K562 (cell line): ENCODE data around the gene LRRC74B. TPM values are rescaled to one million over a fixed set of nuclear protein-coding genes. Genes with fewer than 3 reads are reported as not detected.
A peak's percentile ranks its signal among the peaks of the same experiment; 100 is the strongest.

ENCODE experiments used
- CREM ChIP-seq: IDR thresholded peaks from 2 replicates; pipeline ENCODE4 v1.6.1; 2014; ENCODE audit warnings: antibody characterized with exemption, low read depth
- DACH1 ChIP-seq: fragments of 450-650 bp; IDR thresholded peaks from 2 replicates; pipeline ENCODE4 v1.6.1; 2018; ENCODE audit not compliant: partially characterized antibody
- FOS ChIP-seq: IDR thresholded peaks from 3 replicates; pipeline ENCODE4 v1.6.1; 2011; ENCODE audit not compliant: insufficient read length; ENCODE audit errors: extremely low read depth
- HSF4 ChIP-seq: fragments of 250-450 bp; sonication (Bioruptor Pico); IDR thresholded peaks from 2 replicates; pipeline ENCODE4 v2.1.2; 2022; ENCODE audit warnings: mild to moderate bottlenecking, moderate library complexity, borderline replicate concordance
- KLF13 ChIP-seq: fragments of 450-650 bp; IDR thresholded peaks from 2 replicates; pipeline ENCODE4 v1.6.1; 2016; ENCODE audit warnings: missing genetic modification characterization, low read depth, mild to moderate bottlenecking, missing compliant biosample characterization, moderate library complexity, borderline replicate concordance
- NR2F6 ChIP-seq: fragments of 450-650 bp; formaldehyde crosslinking; IDR thresholded peaks from 2 replicates; pipeline ENCODE4 v1.4.0; 2020; ENCODE audit warnings: mild to moderate bottlenecking
- NR4A1 ChIP-seq, 2 experiments: fragments of 250-450 bp in 1 of 2; fragments of 450-650 bp in 1 of 2; sonication (Bioruptor Pico) in 1 of 2; IDR thresholded peaks; 2 replicates each; pipeline versions ENCODE4 v1.4.0 to v1.6.1; 2016 to 2020; ENCODE audit warnings: mild to moderate bottlenecking in 2 of 2, missing compliant biosample characterization in 1 of 2, missing genetic modification characterization in 1 of 2, moderate library complexity in 1 of 2
- PHTF2 ChIP-seq: fragments of 250-450 bp; sonication (Bioruptor Pico); IDR thresholded peaks from 2 replicates; pipeline ENCODE4 v1.5.0; 2021; ENCODE audit warnings: mild to moderate bottlenecking
- PRDM10 ChIP-seq: fragments of 450-650 bp; IDR thresholded peaks from 2 replicates; pipeline ENCODE4 v1.6.1; 2018; ENCODE audit not compliant: partially characterized antibody
- PRMT5 ChIP-seq: sonication (generic); formaldehyde crosslinking; IDR thresholded peaks from 2 replicates; pipeline ENCODE4 v1.5.0; 2020; ENCODE audit warnings: missing genetic modification reagents
- SMARCA5 ChIP-seq: fragments of 450-650 bp; IDR thresholded peaks from 2 replicates; pipeline ENCODE4 v1.6.1; 2016
- ZNF140 ChIP-seq: fragments of 250-450 bp; sonication (Bioruptor Pico); IDR thresholded peaks from 2 replicates; pipeline ENCODE4 v1.8.0; 2021; ENCODE audit warnings: moderate library complexity, mild to moderate bottlenecking, inconsistent platforms
- ZNF277 ChIP-seq: fragments of 250-450 bp; sonication (Bioruptor Pico); IDR thresholded peaks from 2 replicates; pipeline ENCODE4 v1.8.0; 2022; ENCODE audit warnings: inconsistent platforms, mild to moderate bottlenecking, moderate library complexity, borderline replicate concordance
- polyA plus RNA-seq, 8 experiments: library from polyadenylated mRNA; depleted of rRNA in 4 of 8; stranded (reverse) in 5 of 8; unstranded in 3 of 8; fragments of >200 nt; fragmentation: Nextera tagmentation in 2 of 8; fragmentation: Illumina TruSeq in 1 of 8; extraction: Ambion mirVana in 2 of 8; extraction: Trizol in 1 of 8; gene quantifications; 2 replicates each; pipeline versions ENCODE4 v1.2.1 to v1.2.3, GENCODE V29; 2011 to 2014; ENCODE audit warnings: inconsistent platforms in 1 of 8, missing spikeins in 1 of 8
- total RNA-seq, 7 experiments: library from RNA; depleted of rRNA in 6 of 7; stranded (reverse); fragments of >200 nt in 6 of 7; fragmentation: Illumina TruSeq in 2 of 7; extraction: Trizol in 2 of 7; gene quantifications; 2 replicates each; pipeline versions ENCODE4 v1.2.1 to v1.2.3, GENCODE V29; 2011 to 2021; ENCODE audit warnings: low replicate concordance in 1 of 7
- TF ChIP-seq, protein P1 (sequence below), 2 experiments: IDR thresholded peaks; 2 replicates each; pipeline ENCODE4 v1.6.1; 2012; ENCODE audit warnings: improper control_type of control experiment in 2 of 2, low read depth in 2 of 2, low read length in 2 of 2, borderline replicate concordance in 1 of 2
- TF ChIP-seq, protein P2 (sequence below): fragments of 250-450 bp; sonication (Bioruptor Pico); IDR thresholded peaks from 2 replicates; pipeline ENCODE4 v1.5.0; 2022; ENCODE audit warnings: mild to moderate bottlenecking
- TF ChIP-seq, protein P3 (sequence below): sonication (generic); formaldehyde crosslinking; IDR thresholded peaks from 2 replicates; pipeline ENCODE4 v1.8.0; 2022; ENCODE audit warnings: mild to moderate bottlenecking, missing genetic modification reagents

Gene LRRC74B
- total and polyA plus RNA-seq, 9 of the 15 experiments (the other 6 are each of a cell fraction or from before 2014, with no cell fraction given): not detected

DNA sequence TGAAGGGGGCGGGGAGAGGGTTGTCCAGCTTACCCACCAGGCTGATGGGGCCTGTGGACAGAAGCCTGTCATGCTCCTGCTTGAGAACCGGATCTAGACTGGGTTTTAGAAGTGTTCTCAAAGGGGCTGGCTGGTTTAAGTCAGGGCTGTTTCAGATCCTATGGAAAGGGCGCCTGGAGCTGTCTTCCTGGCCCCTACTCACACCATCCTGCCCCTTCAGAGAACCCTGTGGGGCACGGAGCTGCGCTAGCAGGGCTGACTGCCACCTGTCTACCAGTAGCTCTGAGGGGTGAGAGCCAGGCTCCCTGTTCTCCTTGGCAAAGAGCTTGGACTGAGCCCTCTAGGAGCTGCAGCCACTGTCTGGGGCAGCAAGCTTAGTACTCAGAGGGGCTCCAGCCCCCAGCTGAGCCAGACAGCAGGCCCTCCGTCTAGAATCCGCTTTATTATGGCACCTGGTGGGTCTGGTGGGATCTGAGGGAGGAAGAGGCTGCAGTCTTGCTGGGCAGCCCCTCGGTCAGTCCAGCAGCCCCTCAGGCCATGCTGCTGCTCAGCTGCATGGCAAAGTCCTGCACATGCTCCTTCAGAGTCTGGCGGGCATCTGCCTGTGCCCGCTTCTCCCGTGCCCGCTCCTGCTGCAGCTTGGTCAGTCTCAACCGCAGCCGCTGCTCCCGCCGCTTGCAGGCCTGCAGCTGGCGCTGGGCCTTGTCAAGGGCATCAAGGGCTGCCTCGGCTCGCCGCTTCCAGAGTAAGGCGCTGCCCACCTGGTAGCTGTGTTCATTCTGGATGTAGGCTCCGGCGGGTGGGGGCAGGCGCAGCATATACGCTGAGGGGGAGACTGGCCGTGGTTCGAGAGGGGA lies 46.2 kb upstream of the LRRC74B start (continued):
- peak; percentile 57; the same call in 1 of the 2 replicates for TF ChIP-seq NR2F6 (CRISPR knock-in tag)
- no peak for TF ChIP-seq PRMT5 (CRISPR knock-in tag)
- TF ChIP-seq PHTF2 (CRISPR knock-in tag): 0 out of 2 replicates have a peak, but pooled peaks have one; percentile 39
- no peak for TF ChIP-seq DACH1
- TF ChIP-seq, protein P1, sequence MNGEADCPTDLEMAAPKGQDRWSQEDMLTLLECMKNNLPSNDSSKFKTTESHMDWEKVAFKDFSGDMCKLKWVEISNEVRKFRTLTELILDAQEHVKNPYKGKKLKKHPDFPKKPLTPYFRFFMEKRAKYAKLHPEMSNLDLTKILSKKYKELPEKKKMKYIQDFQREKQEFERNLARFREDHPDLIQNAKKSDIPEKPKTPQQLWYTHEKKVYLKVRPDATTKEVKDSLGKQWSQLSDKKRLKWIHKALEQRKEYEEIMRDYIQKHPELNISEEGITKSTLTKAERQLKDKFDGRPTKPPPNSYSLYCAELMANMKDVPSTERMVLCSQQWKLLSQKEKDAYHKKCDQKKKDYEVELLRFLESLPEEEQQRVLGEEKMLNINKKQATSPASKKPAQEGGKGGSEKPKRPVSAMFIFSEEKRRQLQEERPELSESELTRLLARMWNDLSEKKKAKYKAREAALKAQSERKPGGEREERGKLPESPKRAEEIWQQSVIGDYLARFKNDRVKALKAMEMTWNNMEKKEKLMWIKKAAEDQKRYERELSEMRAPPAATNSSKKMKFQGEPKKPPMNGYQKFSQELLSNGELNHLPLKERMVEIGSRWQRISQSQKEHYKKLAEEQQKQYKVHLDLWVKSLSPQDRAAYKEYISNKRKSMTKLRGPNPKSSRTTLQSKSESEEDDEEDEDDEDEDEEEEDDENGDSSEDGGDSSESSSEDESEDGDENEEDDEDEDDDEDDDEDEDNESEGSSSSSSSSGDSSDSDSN (IDR thresholded peaks at IDR 0.05; ENCODE audit: borderline replicate concordance in 1 of 2, low read depth in 2 of 2, low read length in 2 of 2): no peak
- no peak for TF ChIP-seq ZNF140 (CRISPR knock-in tag)
- TF ChIP-seq ZNF277 (CRISPR knock-in tag): no peak
- TF ChIP-seq PRDM10: no peak
- 0 out of 2 replicates have a peak, but pooled peaks have one; percentile 39 for TF ChIP-seq KLF13
- TF ChIP-seq FOS: no peak
- TF ChIP-seq, protein P2, sequence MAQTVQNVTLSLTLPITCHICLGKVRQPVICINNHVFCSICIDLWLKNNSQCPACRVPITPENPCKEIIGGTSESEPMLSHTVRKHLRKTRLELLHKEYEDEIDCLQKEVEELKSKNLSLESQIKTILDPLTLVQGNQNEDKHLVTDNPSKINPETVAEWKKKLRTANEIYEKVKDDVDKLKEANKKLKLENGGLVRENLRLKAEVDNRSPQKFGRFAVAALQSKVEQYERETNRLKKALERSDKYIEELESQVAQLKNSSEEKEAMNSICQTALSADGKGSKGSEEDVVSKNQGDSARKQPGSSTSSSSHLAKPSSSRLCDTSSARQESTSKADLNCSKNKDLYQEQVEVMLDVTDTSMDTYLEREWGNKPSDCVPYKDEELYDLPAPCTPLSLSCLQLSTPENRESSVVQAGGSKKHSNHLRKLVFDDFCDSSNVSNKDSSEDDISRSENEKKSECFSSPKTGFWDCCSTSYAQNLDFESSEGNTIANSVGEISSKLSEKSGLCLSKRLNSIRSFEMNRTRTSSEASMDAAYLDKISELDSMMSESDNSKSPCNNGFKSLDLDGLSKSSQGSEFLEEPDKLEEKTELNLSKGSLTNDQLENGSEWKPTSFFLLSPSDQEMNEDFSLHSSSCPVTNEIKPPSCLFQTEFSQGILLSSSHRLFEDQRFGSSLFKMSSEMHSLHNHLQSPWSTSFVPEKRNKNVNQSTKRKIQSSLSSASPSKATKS (CRISPR knock-in tag): no peak; the same call in 1 of the 2 replicates
- no peak for TF ChIP-seq SMARCA5
- no peak for TF ChIP-seq HSF4 (CRISPR knock-in tag)
- TF ChIP-seq, protein P3, sequence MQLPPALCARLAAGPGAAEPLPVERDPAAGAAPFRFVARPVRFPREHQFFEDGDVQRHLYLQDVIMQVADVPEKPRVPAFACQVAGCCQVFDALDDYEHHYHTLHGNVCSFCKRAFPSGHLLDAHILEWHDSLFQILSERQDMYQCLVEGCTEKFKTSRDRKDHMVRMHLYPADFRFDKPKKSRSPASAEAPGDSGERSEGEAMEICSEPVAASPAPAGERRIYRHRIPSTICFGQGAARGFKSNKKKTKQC (CRISPR knock-in tag): no peak
- no peak for TF ChIP-seq CREM
- TF ChIP-seq NR4A1 (CRISPR knock-in tag; IDR thresholded peaks at IDR 0.05): peak; percentile 57; the same call in 1 of the 2 replicates
- TF ChIP-seq NR4A1 (tag; IDR thresholded peaks at IDR 0.05): no peak
